Measurements from ENCODE around the gene CD63.

Gene CD63

GRCh38 chr12:55739025-55739378, 10.2 kb upstream of the CD63 start:
- H3K4me3 ChIP-seq (replicated peaks; ENCODE audit: low read depth, low read length) = peak overlapping the region; percentile 50; the same call in 1 of the 2 replicates
- no peak for TF ChIP-seq CTCF (IDR thresholded peaks at IDR 0.05; ENCODE audit: low read depth, low read length, missing control alignments)
- no peak for DNase-seq (ENCODE audit: extremely low read depth, low read depth)

- peak; percentile 61 for TF ChIP-seq CTCF (IDR thresholded peaks at IDR 0.05; ENCODE audit: low read depth, low read length, missing control alignments)
- DNase-seq (ENCODE audit: extremely low read depth, low read depth) = peak; percentile 78
- H3K4me3 ChIP-seq (replicated peaks; ENCODE audit: low read depth, low read length) = peak overlapping the region; percentile 50
Observed at GRCh38 chr12:55738123-55739024, 9.6 kb upstream of the CD63 start.

- H3K4me3 ChIP-seq (replicated peaks; ENCODE audit: low read depth, low read length) = peak overlapping the region; percentile 50
- no peak for DNase-seq (ENCODE audit: extremely low read depth, low read depth)
- no peak for TF ChIP-seq CTCF (IDR thresholded peaks at IDR 0.05; ENCODE audit: low read depth, low read length, missing control alignments)
Observed at GRCh38 chr12:55737581-55738122, 8.8 kb upstream of the CD63 start.

- no peak overlapping the region for H3K4me3 ChIP-seq (replicated peaks; ENCODE audit: low read depth, low read length)
- peak; percentile 90 for TF ChIP-seq CTCF (IDR thresholded peaks at IDR 0.05; ENCODE audit: low read depth, low read length, missing control alignments)
- DNase-seq (ENCODE audit: extremely low read depth, low read depth) = no peak
Observed at GRCh38 chr12:55736780-55737580, 8.2 kb upstream of the CD63 start.

GRCh38 chr12:55736076-55736475, 7.3 kb upstream of the CD63 start:
- no peak for DNase-seq (ENCODE audit: extremely low read depth, low read depth)
- no peak for TF ChIP-seq CTCF (IDR thresholded peaks at IDR 0.05; ENCODE audit: low read depth, low read length, missing control alignments)
- no peak overlapping the region for H3K4me3 ChIP-seq (replicated peaks; ENCODE audit: low read depth, low read length)

GRCh38 chr12:55734595-55734994, 5.8 kb upstream of the CD63 start:
- TF ChIP-seq CTCF (IDR thresholded peaks at IDR 0.05; ENCODE audit: low read depth, low read length, missing control alignments) = no peak
- no peak overlapping the region for H3K4me3 ChIP-seq (replicated peaks; ENCODE audit: low read depth, low read length)
- DNase-seq (ENCODE audit: extremely low read depth, low read depth) = no peak
